A673 (cell line): ENCODE measurements around the gene EHD3. TPM values are rescaled to one million over a fixed set of nuclear protein-coding genes. Genes with fewer than 3 reads are reported as not detected.

Experiments used
- BruUV-seq: library from RNA; stranded (reverse); fragments of 400-500 nt; replicated peaks from 2 replicates; lab custom pipeline; 2021; lab: Mats Ljungman, UMichigan
- CTCF ChIA-PET: fragments of 300-600 bp; sonication (Branson Sonifier 250); formaldehyde crosslinking; loops from one replicate; lab custom pipeline; 2022; ENCODE audit warnings: antibody characterized with exemption; lab: Charles Lee
- POLR2A ChIA-PET: fragments of 300-600 bp; sonication (Branson Sonifier 250); formaldehyde crosslinking; loops from one replicate; lab custom pipeline; 2022; ENCODE audit warnings: antibody characterized with exemption; ENCODE audit not compliant: low non-redundant PET; lab: Charles Lee
- DNase-seq: peaks from one replicate; pipeline ENCODE4 v3.0.0-alpha.2; 2015; ENCODE audit warnings: low spot score
- H3K27ac ChIP-seq: fragments of 200-600 bp; sonication (generic); 2 replicates; pipeline ENCODE4 v1.5.1; 2016; ENCODE audit warnings: mixed run types, low read depth, mild to moderate bottlenecking, mixed read lengths, antibody characterized with exemption, low read length; ENCODE audit not compliant: poor library complexity, severe bottlenecking
- H3K27me3 ChIP-seq: fragments of 200-600 bp; sonication (generic); replicated peaks from 2 replicates; pipeline ENCODE4 v1.6.1; 2017; ENCODE audit warnings: mixed run types, low read depth, mild to moderate bottlenecking, mixed read lengths, antibody characterized with exemption, low read length; ENCODE audit not compliant: insufficient read depth, poor library complexity
- H3K36me3 ChIP-seq: fragments of 200-600 bp; sonication (generic); 2 replicates; pipeline ENCODE4 v1.6.1; 2016; ENCODE audit warnings: mixed run types, mild to moderate bottlenecking, mixed read lengths, antibody characterized with exemption, low read length; ENCODE audit not compliant: insufficient read depth, poor library complexity, severe bottlenecking
- H3K4me1 ChIP-seq: fragments of 200-600 bp; sonication (generic); 2 replicates; pipeline ENCODE4 v1.6.1; 2017; ENCODE audit warnings: mixed run types, mild to moderate bottlenecking, mixed read lengths, antibody characterized with exemption, low read length; ENCODE audit not compliant: insufficient read depth, poor library complexity, severe bottlenecking
- H3K4me3 ChIP-seq: fragments of 200-600 bp; sonication (generic); 2 replicates; pipeline ENCODE4 v1.5.1; 2016; ENCODE audit warnings: low read depth, mixed run types, mild to moderate bottlenecking, mixed read lengths, low read length; ENCODE audit not compliant: poor library complexity, severe bottlenecking
- H3K9me3 ChIP-seq: fragments of 200-600 bp; sonication (generic); 2 replicates; pipeline ENCODE4 v1.6.1; 2016; ENCODE audit warnings: mixed run types, low read depth, mild to moderate bottlenecking, mixed read lengths, antibody characterized with exemption, low read length; ENCODE audit not compliant: poor library complexity, severe bottlenecking
- CTCF ChIP-seq: fragments of 300-800, 200-600 bp; sonication (generic); conservative IDR thresholded peaks from 2 replicates; pipeline ENCODE4 v1.5.1; 2017; ENCODE audit warnings: low read depth, mild to moderate bottlenecking, antibody characterized with exemption, low read length, moderate library complexity, mixed read lengths
- EZH2 ChIP-seq: fragments of 200-600 bp; sonication (generic); IDR thresholded peaks from 2 replicates; pipeline ENCODE4 v1.6.1; 2017; ENCODE audit warnings: borderline replicate concordance, low read depth, mild to moderate bottlenecking, mixed read lengths, antibody characterized with exemption, low read length; ENCODE audit not compliant: poor library complexity, severe bottlenecking
- intact Hi-C: fragments of 100-400 bp; cut with micrococcal nuclease; formaldehyde crosslinking; loops from one replicate; pipeline ENCODE4 v1.10.0; 2022; ENCODE audit not compliant: unreplicated experiment
- total RNA-seq: library from RNA; stranded (reverse); gene quantifications from 2 replicates; pipeline ENCODE4 v1.2.3, GENCODE V29; 2021

EHD3 gene
- total RNA-seq, 1 experiment from 2014 or later, result 4.4 TPM

GRCh38 chr2:31284107-31284506 lies 50.2 kb downstream of the EHD3 start:
- Histone ChIP-seq H3K27ac (no peak overlapping the region), H3K4me1 (peaks cover 32% of the 10 kb centered on the region), H3K36me3 (no peaks in the 10 kb centered on the region), H3K4me3 (no peak overlapping the region), H3K27me3 (no peaks in the 10 kb centered on the region), H3K9me3 (no peaks in the 10 kb centered on the region)
- POLR2A ChIA-PET, result no interaction called here
- intact Hi-C loops, result no loop called here
- TF ChIP-seq EZH2 (no peak), CTCF (no peak)
- CTCF ChIA-PET, result no interaction called here
- BruUV-seq, result no TSS peak
- DNase-seq, result peak; percentile 23

GRCh38 chr2:31286230-31286629 lies 52.3 kb downstream of the EHD3 start:
- Histone ChIP-seq H3K27me3 (no peaks in the 10 kb centered on the region), H3K27ac (peak overlapping the region; percentile 68), H3K9me3 (no peaks in the 10 kb centered on the region), H3K36me3 (no peaks in the 10 kb centered on the region), H3K4me1 (peaks cover 32% of the 10 kb centered on the region), H3K4me3 (no peak overlapping the region)
- no TSS peak for BruUV-seq
- DNase-seq, result no peak
- no peak for TF ChIP-seq EZH2
- TF ChIP-seq CTCF, result no peak
- POLR2A ChIA-PET, result no interaction called here
- intact Hi-C loops, result no loop called here
- CTCF ChIA-PET, result no interaction called here

GRCh38 chr2:31286961-31287550 lies 53.1 kb downstream of the EHD3 start:
- Histone ChIP-seq H3K4me1 (peaks cover 32% of the 10 kb centered on the region), H3K27me3 (no peaks in the 10 kb centered on the region), H3K4me3 (no peak overlapping the region), H3K36me3 (no peaks in the 10 kb centered on the region), H3K9me3 (no peaks in the 10 kb centered on the region), H3K27ac (peak overlapping the region; percentile 68)
- peak; percentile 81 for DNase-seq
- POLR2A ChIA-PET, result no interaction called here
- intact Hi-C loops, result no loop called here
- TF ChIP-seq EZH2 (no peak), CTCF (no peak)
- CTCF ChIA-PET, result no interaction called here
- no TSS peak for BruUV-seq
